Keratinocyte (primary cell): ENCODE measurements around the gene PPFIA3. TPM values are rescaled to one million over a fixed set of nuclear protein-coding genes. Genes with fewer than 3 reads are reported as not detected.

ENCODE experiments used
- DNase-seq: peaks from one replicate; pipeline ENCODE4 v3.0.0-alpha.2; 2011; ENCODE audit warnings: low read depth, missing footprints, low spot score
- FAIRE-seq: peaks from 2 replicates; lab custom pipeline; 2011; peaks lifted over from hg19 to GRCh38; lab: Jason Lieb, UNC
- H2AFZ ChIP-seq: 2 replicates; pipeline ENCODE4 v1.6.0; 2012; ENCODE audit warnings: low read length, control low read depth, inconsistent platforms; ENCODE audit not compliant: control insufficient read depth
- H3K27ac ChIP-seq: 2 replicates; pipeline ENCODE4 v1.5.1; 2011; ENCODE audit warnings: low read length; ENCODE audit not compliant: control insufficient read depth, insufficient read depth
- H3K27me3 ChIP-seq: 3 replicates; pipeline ENCODE4 v1.6.0; 2011; ENCODE audit warnings: low read length; ENCODE audit not compliant: control insufficient read depth, insufficient read depth; ENCODE audit errors: extremely low read depth
- H3K36me3 ChIP-seq, 2 experiments: 2 replicates in 1 of 2; 3 replicates in 1 of 2; pipeline ENCODE4 v1.5.1; 2011; ENCODE audit warnings: low read length in 2 of 2, mild to moderate bottlenecking in 1 of 2; ENCODE audit not compliant: control insufficient read depth in 2 of 2, insufficient read depth in 2 of 2; ENCODE audit errors: extremely low read depth in 1 of 2
- H3K4me1 ChIP-seq: 3 replicates; pipeline ENCODE4 v1.5.1; 2011; ENCODE audit warnings: low read length; ENCODE audit not compliant: control insufficient read depth, insufficient read depth; ENCODE audit errors: extremely low read depth
- H3K4me2 ChIP-seq: 3 replicates; pipeline ENCODE4 v1.6.0; 2011; ENCODE audit warnings: low read depth, low read length; ENCODE audit not compliant: control insufficient read depth, insufficient read depth; ENCODE audit errors: extremely low read depth
- H3K4me3 ChIP-seq, 3 experiments: fragments of 200-600 bp in 1 of 3; sonication (generic) in 1 of 3; 2 replicates in 2 of 3; 3 replicates in 1 of 3; pipeline ENCODE4 v1.5.1; 2011 to 2016; ENCODE audit warnings: low read length in 3 of 3, mild to moderate bottlenecking in 3 of 3, control low read depth in 2 of 3, inconsistent platforms in 1 of 3, low read depth in 1 of 3, mixed read lengths in 1 of 3, mixed run types in 1 of 3, moderate library complexity in 1 of 3; ENCODE audit not compliant: control insufficient read depth in 2 of 3, insufficient read depth in 2 of 3; ENCODE audit errors: extremely low read depth in 1 of 3
- H3K79me2 ChIP-seq: 2 replicates; pipeline ENCODE4 v1.6.0; 2012; ENCODE audit warnings: low read length; ENCODE audit not compliant: control insufficient read depth, insufficient read depth
- H3K9ac ChIP-seq: 3 replicates; pipeline ENCODE4 v1.6.0; 2011; ENCODE audit warnings: low read length; ENCODE audit not compliant: control insufficient read depth, insufficient read depth; ENCODE audit errors: extremely low read depth
- H3K9me1 ChIP-seq: 3 replicates; pipeline ENCODE4 v1.6.0; 2011; ENCODE audit warnings: low read length; ENCODE audit not compliant: control insufficient read depth, insufficient read depth; ENCODE audit errors: extremely low read depth
- H3K9me3 ChIP-seq: 2 replicates; pipeline ENCODE4 v1.5.1; 2012; ENCODE audit warnings: low read depth, low read length; ENCODE audit not compliant: control insufficient read depth
- H4K20me1 ChIP-seq: 3 replicates; pipeline ENCODE4 v1.6.0; 2011; ENCODE audit warnings: low read length; ENCODE audit not compliant: control insufficient read depth, insufficient read depth; ENCODE audit errors: extremely low read depth
- EZH2 ChIP-seq: IDR thresholded peaks from one replicate; pipeline ENCODE4 v1.6.1; 2012; ENCODE audit warnings: inconsistent platforms, mild to moderate bottlenecking, low read length, moderate library complexity
- dilution Hi-C: fragments of 300-500 bp; cut with MboI; formaldehyde crosslinking; loops from one replicate; pipeline ENCODE4 v1.7.0; 2020; ENCODE audit warnings: low sequenced_read_pairs; ENCODE audit not compliant: extremely low pct_ligation_motif_present
- polyA plus RNA-seq, 5 experiments: library from polyadenylated mRNA; depleted of rRNA in 3 of 5; stranded (reverse) in 3 of 5; stranded (forward) in 1 of 5; unstranded in 1 of 5; fragments of >200 nt; gene quantifications; 1 replicate in 1 of 5; 2 replicates in 3 of 5; 3 replicates in 1 of 5; pipeline versions ENCODE4 v1.2.1 to v1.2.3, GENCODE V29; 2011 to 2012; ENCODE audit warnings: missing spikeins in 2 of 5, low read depth in 1 of 5, low replicate concordance in 1 of 5
- TF ChIP-seq, protein P1 (sequence below), 3 experiments: IDR thresholded peaks in 1 of 3; conservative IDR thresholded peaks in 1 of 3; optimal IDR thresholded peaks in 1 of 3; 2 replicates in 2 of 3; 3 replicates in 1 of 3; pipeline versions ENCODE3 to v1.5.1; 2011; ENCODE audit warnings: low read length in 3 of 3, mild to moderate bottlenecking in 3 of 3, moderate library complexity in 2 of 3, control low read depth in 1 of 3, inconsistent platforms in 1 of 3; ENCODE audit not compliant: insufficient read depth in 2 of 3; ENCODE audit errors: extremely low read depth in 1 of 3

PPFIA3 gene
- polyA plus RNA-seq, 1 donor (not counting 4 experiments of a cell fraction or from before 2014, with no cell fraction given) = 3.0 TPM

DNA sequence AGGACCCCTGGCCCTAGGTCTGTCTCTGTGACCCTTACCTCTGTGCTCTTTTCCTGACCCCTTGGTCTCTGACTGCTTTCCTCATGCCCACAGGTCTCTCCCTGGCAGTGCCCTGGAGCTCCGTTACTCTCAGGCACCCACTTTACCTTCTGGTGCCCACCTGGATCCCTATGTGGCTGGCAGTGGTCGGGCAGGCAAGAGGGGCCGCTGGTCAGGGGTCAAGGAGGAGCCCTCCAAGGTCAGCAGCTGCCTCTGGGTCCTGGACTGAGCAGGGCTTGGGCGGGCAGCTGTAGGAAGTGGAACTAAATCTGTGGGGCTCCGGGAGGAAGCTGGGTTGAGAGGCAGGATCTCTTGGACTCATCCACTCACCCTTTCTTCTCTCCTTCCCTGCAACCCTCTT, 16.3 kb downstream of the PPFIA3 start:
- TF ChIP-seq EZH2 = no peak
- TF ChIP-seq, protein P1, sequence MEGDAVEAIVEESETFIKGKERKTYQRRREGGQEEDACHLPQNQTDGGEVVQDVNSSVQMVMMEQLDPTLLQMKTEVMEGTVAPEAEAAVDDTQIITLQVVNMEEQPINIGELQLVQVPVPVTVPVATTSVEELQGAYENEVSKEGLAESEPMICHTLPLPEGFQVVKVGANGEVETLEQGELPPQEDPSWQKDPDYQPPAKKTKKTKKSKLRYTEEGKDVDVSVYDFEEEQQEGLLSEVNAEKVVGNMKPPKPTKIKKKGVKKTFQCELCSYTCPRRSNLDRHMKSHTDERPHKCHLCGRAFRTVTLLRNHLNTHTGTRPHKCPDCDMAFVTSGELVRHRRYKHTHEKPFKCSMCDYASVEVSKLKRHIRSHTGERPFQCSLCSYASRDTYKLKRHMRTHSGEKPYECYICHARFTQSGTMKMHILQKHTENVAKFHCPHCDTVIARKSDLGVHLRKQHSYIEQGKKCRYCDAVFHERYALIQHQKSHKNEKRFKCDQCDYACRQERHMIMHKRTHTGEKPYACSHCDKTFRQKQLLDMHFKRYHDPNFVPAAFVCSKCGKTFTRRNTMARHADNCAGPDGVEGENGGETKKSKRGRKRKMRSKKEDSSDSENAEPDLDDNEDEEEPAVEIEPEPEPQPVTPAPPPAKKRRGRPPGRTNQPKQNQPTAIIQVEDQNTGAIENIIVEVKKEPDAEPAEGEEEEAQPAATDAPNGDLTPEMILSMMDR (optimal IDR thresholded peaks at IDR 0.05 in 1 of 3, IDR thresholded peaks at IDR 0.05 in 1 of 3, conservative IDR thresholded peaks at IDR 0.05 in 1 of 3; ENCODE audit: extremely low read depth in 1 of 3, insufficient read depth in 2 of 3, low read length in 3 of 3) = no peak
- Histone ChIP-seq H4K20me1 (no peaks in the 10 kb centered on the region), H2AFZ (no peak overlapping the region), H3K4me3 (no peak overlapping the region), H3K9me1 (no peaks in the 10 kb centered on the region), H3K9me3 (no peaks in the 10 kb centered on the region), H3K36me3 (no peaks in the 10 kb centered on the region), H3K4me1 (peaks cover 4% of the 10 kb centered on the region), H3K4me2 (no peak overlapping the region), H3K27me3 (no peaks in the 10 kb centered on the region), H3K27ac (peak overlapping the region; percentile 14), H3K9ac (peak overlapping the region; percentile 15), H3K79me2 (no peaks in the 10 kb centered on the region)
- dilution Hi-C loops = no loop called here
- DNase-seq (no peak), FAIRE-seq (no peak)

DNA sequence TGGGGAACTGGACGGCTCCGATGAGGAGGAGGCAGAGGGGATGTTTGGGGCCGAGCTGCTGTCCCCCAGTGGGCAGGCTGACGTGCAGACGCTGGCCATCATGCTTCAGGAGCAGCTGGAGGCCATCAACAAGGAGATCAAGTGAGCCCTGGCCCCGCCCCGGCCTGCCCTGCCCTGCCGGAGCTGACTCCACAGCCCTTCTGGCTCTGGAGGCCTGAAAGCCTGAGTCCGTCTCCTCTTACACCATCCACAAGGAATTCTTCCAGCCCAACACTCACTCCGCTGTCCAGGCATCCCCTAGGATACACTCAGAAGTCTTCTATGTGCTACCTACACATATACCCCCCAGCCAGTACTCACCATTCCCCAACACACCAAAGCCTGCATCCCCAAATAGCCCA, 17.4 kb downstream of the PPFIA3 start:
- Histone ChIP-seq H2AFZ (no peak overlapping the region), H3K4me3 (no peak overlapping the region), H3K27me3 (no peaks in the 10 kb centered on the region), H3K4me2 (no peak overlapping the region), H3K9ac (no peak overlapping the region), H3K27ac (no peak overlapping the region), H3K4me1 (peaks cover 4% of the 10 kb centered on the region), H3K79me2 (no peaks in the 10 kb centered on the region), H3K9me3 (no peaks in the 10 kb centered on the region), H4K20me1 (no peaks in the 10 kb centered on the region), H3K9me1 (no peaks in the 10 kb centered on the region), H3K36me3 (no peaks in the 10 kb centered on the region)
- TF ChIP-seq EZH2 = no peak
- DNase-seq (no peak), FAIRE-seq (no peak)
- dilution Hi-C loops = no loop called here

DNA sequence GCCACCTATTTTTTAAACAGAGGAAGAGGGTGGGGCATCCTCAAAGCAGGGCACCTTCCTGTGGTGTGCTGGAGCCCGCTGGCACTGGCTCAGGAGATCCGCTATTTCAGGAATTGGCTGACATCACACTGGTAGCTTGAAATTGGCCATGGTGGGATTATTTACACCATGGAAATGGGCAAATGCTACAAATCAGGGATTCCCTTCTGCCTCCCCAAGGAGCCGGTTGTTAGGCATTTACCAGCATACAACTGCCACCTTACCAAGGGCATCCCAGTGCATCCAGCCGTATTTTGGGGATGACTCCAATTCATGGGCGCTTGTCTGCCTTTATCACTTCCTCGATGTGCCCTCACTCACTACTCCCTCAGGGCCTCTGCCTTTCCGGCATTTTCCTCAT, 21.6 kb downstream of the PPFIA3 start:
- FAIRE-seq = no peak
- no peaks in the 10 kb centered on the region for H3K9me1 ChIP-seq
- H3K9me3 ChIP-seq = no peaks in the 10 kb centered on the region
- H3K27me3 ChIP-seq = no peaks in the 10 kb centered on the region
- no peak overlapping the region for H3K9ac ChIP-seq
- H3K4me1 ChIP-seq = no peaks in the 10 kb centered on the region
- dilution Hi-C loops = no loop called here
- no peak overlapping the region for H2AFZ ChIP-seq
- H3K4me3 ChIP-seq = no peak overlapping the region
- no peak overlapping the region for H3K27ac ChIP-seq
- H3K4me2 ChIP-seq = no peak overlapping the region
- no peaks in the 10 kb centered on the region for H3K79me2 ChIP-seq
- TF ChIP-seq, protein P1 (optimal IDR thresholded peaks at IDR 0.05 in 1 of 3, IDR thresholded peaks at IDR 0.05 in 1 of 3, conservative IDR thresholded peaks at IDR 0.05 in 1 of 3; ENCODE audit: extremely low read depth in 1 of 3, insufficient read depth in 2 of 3, low read length in 3 of 3) = no peak
- TF ChIP-seq EZH2 = no peak
- H4K20me1 ChIP-seq = no peaks in the 10 kb centered on the region
- no peaks in the 10 kb centered on the region for H3K36me3 ChIP-seq
- no peak for DNase-seq
